GM19035 (cell line): ENCODE data around the gene ERC1.
"Not testable (repeated sequence)": the region's sequence is repeated elsewhere in the genome, so short reads cannot be mapped to it uniquely, and the experiment has no call there.

Experiments
- ATAC-seq: cut with Tn5 transposase; IDR thresholded peaks from one replicate; pipeline ENCODE4 v1.9.1; 2021; ENCODE audit not compliant: unreplicated experiment

The ERC1 gene

GRCh38 chr12:981176-981828 lies 9.7 kb upstream of the ERC1 start:
- ATAC-seq: peak; percentile 56

GRCh38 chr12:981961-982360 lies 9.1 kb upstream of the ERC1 start:
- no peak for ATAC-seq

- ATAC-seq: no peak
Measured at GRCh38 chr12:988646-989045, 2.4 kb upstream of the ERC1 start.

DNA sequence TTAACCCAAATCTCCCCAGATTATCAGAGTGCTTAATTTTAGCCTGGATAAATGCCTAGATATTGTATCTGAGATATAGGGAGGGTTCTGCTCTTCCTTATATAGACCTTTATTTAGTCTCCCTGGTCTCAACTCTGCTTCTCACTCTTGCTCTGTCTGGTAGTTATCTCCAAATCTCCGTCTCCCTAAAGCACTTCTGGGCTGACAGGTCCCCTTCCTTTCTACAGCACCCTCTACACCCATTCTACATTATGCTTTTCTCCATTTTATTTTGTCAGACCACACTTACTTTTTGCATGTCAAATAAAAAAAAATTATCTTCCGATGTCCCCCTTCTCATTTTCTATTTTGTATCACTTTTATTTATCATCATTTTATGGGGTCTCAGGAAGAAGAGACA lies 2.0 kb upstream of the ERC1 start:
- no peak for ATAC-seq

DNA sequence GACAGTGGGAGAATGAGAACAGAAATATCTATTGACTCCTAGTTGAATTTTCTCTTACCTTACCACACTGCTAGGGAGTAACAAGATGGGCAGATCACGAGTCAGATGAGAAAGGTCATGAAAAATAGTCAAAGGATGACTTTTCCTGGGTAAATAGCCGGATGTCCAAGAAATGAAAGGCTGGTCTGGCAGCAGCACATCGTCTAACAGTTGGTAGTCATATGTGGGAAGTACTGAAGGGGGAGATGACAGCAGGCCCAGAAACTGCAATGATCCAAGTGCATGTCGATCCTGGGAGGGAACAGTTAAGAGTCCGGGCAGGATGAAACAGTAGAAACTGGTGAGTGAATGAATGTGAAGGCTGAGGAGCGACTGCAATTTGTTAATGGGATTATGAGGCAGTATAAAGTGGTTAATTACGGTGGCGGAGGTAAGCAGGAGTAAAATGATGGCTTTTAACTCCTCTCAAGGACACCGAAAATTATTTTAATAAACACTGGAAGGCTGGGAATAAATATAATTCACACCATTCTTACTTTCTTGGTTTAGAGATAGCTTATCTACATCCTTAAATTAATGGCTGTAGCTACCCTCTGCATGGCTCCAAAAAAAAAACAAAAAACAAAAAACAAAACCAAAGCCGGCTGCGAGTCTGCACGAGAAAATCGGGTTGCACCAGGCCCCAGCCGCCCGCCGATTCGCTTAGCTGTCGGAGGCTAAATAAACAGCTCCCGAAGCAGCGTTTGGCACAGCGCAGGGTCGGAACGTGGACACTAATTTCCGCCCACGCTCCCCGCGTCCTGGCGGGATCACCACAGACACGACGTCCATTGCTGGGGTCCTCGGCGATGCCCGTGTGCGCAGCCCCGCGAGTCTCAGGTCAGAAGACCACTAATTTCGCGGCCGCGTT lies 1.0 kb upstream of the ERC1 start:
- peak; percentile 25 for ATAC-seq

DNA sequence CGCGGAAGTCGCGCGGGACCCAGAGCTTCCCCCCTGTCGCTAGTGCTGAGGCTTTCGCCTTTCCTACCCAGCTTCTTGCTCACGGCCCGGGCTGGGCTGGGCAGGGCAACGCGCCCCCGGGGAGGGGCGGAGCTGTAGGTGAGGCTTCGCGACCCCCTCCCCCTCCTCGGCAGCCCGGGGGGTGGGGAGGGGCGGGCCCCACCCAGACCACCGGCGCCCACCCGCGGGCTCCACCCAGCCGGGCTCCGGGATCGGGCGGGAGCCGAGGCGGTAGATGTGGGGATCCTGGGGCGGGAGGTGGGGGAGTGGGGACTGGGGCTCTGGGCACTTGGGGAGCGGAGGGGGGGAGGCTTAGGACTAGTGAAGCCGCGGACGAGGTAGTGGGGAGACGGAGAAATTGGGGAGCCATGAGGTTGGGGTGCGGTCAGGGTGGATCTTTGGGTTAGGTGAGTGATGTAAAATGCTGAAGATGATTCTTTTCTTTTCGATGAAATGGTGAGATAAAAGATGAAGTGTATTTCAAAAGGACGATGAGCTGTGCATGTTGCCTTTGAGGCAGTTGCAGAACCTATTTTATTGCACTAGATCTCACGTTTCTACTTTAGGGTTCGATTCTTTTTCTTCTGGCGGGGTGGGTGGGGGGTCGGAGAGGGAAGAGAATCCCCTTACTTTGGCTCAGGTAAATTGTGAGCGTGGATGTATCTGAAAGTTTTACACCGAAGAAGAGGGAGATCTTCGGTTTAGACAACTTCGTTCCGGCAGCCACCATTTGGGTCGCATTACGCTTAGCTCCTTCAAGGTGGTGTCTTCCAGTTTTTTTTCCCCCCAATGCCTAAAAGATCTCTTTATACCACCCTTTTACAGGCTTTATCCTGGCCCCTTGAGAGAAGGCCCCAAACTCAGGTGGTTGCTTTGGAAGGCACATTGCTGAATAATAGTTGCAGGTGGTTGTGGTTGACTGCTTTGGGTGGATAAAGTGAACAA lies 619 bp downstream of the ERC1 start:
- peak; percentile 41 for ATAC-seq

DNA sequence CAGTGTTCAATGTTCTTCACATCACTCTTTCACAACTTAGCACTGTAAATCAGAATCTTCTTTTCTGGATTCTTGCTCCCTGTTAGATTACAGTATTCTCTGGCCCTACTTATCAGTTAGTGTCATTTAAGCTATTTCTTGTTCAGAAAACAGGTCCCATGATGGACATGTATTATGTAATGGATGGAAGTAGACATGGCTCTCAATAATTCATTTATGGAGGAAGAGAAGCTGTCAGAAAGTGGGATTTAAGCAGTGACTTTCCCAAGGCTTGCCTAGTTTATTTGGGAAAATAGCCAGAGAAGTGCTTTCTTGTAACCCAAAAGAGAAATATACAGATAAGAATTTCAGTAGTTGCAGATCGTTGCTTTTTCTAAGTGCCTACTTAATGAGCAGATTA lies 1.6 kb downstream of the ERC1 start:
- ATAC-seq: no peak

DNA sequence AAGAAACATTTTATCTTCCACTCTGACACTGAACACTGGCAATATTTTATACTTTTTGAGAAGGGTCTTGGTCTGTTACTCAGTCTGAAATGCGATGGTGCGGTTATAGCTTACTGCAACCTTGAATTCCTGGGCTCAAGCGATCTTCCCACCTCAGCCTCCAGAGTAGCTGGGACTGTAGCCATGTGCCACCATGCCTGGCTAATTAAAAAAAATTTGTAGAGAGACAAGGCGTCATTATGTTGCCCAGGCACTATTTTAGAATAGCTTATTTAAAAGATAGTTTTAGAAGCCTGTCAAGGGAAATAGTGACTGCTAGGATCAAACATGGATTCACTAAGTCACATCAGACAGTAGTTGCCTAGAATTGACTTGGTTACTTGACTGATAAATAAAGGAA lies 5.9 kb downstream of the ERC1 start:
- no peak for ATAC-seq

GRCh38 chr12:997505-997904 lies 6.5 kb downstream of the ERC1 start:
- no peak for ATAC-seq

GRCh38 chr12:998020-998874 lies 7.2 kb downstream of the ERC1 start:
- ATAC-seq: peak; percentile 80

DNA sequence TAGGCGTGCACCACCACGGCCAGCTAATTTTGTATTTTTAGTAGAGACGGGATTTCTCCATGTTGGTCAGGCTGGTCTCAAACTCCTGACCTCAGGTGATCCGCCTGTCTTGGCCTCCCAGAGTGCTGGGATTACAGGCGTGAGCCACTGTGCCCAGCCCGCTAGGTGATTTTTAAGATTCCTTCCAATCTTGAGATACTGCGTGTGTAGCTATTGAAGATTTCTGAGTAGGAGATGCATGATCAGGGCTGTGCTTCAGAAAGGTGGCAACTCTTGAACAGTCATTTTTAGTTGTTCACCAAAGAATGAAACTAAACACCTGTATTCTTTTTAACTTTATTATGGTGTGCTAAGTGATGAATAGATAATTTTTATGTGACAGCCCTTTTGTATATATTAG lies 8.7 kb downstream of the ERC1 start:
- not testable (repeated sequence) for ATAC-seq

DNA sequence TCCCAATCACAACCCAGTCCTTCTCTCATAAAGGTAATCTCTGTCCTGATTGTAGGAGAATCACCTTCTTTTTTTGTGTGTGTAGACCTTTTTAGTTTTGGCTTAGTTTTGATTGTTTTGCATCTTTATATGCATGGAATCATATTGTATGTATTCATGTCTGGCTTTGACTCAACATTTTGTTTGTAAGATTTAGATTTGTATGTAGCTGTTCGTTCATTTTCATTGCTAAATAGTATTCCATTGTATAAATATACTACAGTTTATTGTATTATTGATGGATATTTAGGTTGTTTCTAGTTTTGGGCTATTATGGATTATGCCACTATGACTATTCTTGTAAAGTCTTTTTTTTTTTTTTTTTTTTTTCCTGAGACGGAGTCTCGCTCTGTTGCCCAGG lies 10.5 kb downstream of the ERC1 start:
- no peak for ATAC-seq

- no peak for ATAC-seq
Measured at GRCh38 chr12:1003600-1004271, 12.7 kb downstream of the ERC1 start.

DNA sequence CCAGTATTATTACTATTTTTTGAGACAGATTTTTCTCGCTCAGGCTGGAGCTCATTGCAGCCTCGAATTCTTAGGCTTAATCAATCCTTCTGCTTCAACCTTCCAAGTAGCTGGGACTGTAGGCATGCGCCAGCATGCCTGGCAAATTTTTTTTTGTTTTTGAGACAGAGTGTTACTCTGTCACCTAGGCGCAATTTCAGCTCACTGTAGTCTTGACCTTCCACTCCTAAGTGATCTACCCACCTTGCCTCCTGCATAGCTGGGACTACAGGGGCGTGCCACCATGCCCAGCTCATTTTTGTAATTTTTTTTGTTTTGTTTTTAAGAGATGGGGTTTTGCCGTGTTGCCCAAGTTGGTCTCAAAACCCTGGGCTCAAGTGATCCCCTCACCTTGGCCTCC lies 15.2 kb downstream of the ERC1 start:
- no peak for ATAC-seq

DNA sequence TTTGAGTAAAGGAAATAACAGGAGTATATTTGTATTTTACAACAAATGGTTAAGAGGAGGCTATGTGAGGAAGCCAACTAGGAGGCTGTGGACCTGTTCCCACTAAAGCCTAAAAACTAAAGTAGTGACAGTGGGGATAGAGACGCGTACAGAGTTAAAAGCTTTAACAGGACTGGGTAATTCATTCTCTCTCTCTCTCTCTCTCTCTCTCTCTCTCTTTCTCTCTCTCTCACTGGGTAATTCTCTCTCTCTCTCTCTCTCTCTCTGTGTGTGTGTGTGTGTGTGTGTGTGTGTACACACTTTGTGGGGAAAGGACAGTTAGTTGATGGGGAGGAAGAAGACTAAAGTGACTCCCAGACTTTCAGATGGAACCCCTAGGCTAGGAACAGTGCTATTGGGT lies 16.3 kb downstream of the ERC1 start:
- no peak for ATAC-seq

- ATAC-seq: no peak
Measured at GRCh38 chr12:1007994-1008393, 17.0 kb downstream of the ERC1 start.

- no peak for ATAC-seq
Measured at GRCh38 chr12:1011091-1011490, 20.1 kb downstream of the ERC1 start.

DNA sequence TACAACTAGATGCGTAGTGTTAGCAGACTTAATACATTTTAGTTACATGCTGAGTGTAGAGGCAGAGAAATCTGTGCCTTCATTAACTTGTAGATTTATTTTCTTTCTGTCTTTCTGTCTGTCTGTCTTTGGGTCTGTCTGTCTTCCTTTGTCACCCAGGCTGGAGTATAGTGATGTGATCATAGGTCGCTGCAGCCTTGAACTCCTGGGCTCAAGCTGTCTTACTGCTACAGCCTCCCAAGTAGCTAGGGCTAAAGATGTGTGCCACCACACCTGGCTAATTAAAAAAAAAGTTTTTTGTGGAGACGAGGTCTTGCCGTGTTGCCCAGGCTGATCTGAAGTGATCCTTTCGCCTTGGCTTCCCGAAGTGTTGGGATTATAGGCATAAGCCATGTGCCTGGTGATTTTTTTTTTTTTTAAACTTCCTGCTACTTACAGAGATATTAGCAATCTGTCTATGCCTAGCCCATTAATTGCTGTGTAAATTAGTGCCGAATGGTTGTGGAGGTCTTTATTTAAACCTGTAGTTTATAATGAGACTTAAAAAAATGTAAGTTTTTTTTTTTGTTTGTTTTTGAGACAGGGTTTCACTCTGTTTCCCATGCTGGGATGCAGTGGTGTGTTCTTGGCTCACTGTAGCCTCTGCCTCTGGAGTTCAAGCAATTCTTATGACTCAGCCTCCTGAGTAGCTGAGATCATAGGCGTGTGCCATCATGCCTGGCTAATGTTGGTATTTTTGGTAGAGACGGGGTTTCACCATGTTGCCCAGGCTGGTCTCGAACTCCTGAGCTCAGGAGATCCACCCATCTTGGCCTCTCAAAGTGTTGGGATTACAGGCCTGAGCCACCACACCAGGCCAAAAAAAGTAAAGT lies 22.8 kb downstream of the ERC1 start:
- ATAC-seq: no peak

DNA sequence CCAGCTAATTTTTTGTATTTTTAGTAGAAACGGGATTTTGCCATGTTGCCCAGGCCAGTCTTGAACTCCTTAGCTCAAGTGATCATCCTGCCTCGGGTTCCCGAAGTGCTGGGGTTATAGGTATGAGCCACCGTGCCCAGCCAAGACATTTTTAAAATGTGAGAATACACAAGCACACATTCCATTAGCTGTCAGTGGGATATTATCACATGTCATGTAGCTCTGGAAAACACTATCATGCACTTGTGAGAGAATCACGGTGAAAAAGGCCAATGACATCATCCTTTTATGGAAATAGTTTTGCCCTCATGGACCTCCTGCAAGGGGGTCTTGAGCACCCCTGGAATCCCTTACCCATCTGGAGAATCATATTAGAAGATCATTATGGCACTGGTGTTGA lies 28.3 kb downstream of the ERC1 start:
- ATAC-seq: no peak
